Activated naive CD4-positive, alpha-beta T cell treated with anti-CD3 and anti-CD28 coated beads, Interleukin-2, amount 50 U/mL, for 72 hours (primary cell): ENCODE data around the gene LIN7A. TPM values are rescaled to one million over a fixed set of nuclear protein-coding genes. Genes with fewer than 3 reads are reported as not detected.

Experiments
- ATAC-seq, 2 donors: fragments of 150-1000 bp; cut with Tn5 transposase; 2 replicates each; pipeline ENCODE4 v1.10.0; 2021; ENCODE audit warnings: mild to moderate bottlenecking in 2 of 2, moderate library complexity in 2 of 2
- DNase-seq, 2 donors: peaks; one replicate each; pipeline ENCODE4 v3.0.0; 2021 to 2022; ENCODE audit warnings: low spot score in 2 of 2
- H3K27ac Mint-ChIP-seq, 2 donors: one replicate each; pipeline ENCODE4 v1.8.0; 2022; ENCODE audit warnings: mild to moderate bottlenecking in 2 of 2, mixed read lengths in 2 of 2
- H3K36me3 Mint-ChIP-seq, 2 donors: one replicate each; pipeline ENCODE4 v1.8.0; 2022; ENCODE audit warnings: mixed read lengths in 2 of 2
- H3K9me3 Mint-ChIP-seq, 2 donors: one replicate each; pipeline ENCODE4 v1.8.0; 2022; ENCODE audit warnings: mixed read lengths in 2 of 2
- total RNA-seq, 2 donors: library from RNA; stranded (reverse); gene quantifications; one replicate each; pipeline ENCODE4 v1.2.3, GENCODE V29; 2022

Gene LIN7A
- total RNA-seq, 2 donors from 2014 or later, result not detected

- peaks cover 0 to 4% of the 10 kb centered on the region in 2 donors for H3K9me3 Mint-ChIP-seq
- H3K27ac Mint-ChIP-seq, result no peak overlapping the region
- ATAC-seq (no peak), DNase-seq (no peak)
- H3K36me3 Mint-ChIP-seq, result no peaks in the 10 kb centered on the region
These were observed 90.8 kb downstream of the LIN7A start for GRCh38 chr12:80846952-80847351.

GRCh38 chr12:80845639-80846038, 92.1 kb downstream of the LIN7A start:
- no peaks in the 10 kb centered on the region for H3K36me3 Mint-ChIP-seq
- H3K9me3 Mint-ChIP-seq, result peaks cover 0 to 4% of the 10 kb centered on the region in 2 donors
- DNase-seq (no peak), ATAC-seq (no peak)
- H3K27ac Mint-ChIP-seq, result no peak overlapping the region

- no peak for ATAC-seq
- H3K36me3 Mint-ChIP-seq, result no peaks in the 10 kb centered on the region
- H3K9me3 Mint-ChIP-seq, result peaks cover 0 to 4% of the 10 kb centered on the region in 2 donors
- DNase-seq, result no peak
- H3K27ac Mint-ChIP-seq, result no peak overlapping the region
These were observed 93.8 kb downstream of the LIN7A start for GRCh38 chr12:80843969-80844368.

- DNase-seq (no peak), ATAC-seq (no peak)
- no peaks in the 10 kb centered on the region for H3K36me3 Mint-ChIP-seq
- peaks cover 3 to 4% of the 10 kb centered on the region in 2 donors for H3K9me3 Mint-ChIP-seq
- H3K27ac Mint-ChIP-seq, result no peak overlapping the region
These were observed 99.0 kb downstream of the LIN7A start for GRCh38 chr12:80838708-80839107.

- DNase-seq, result no peak
- Mint-ChIP-seq H3K36me3 (no peaks in the 10 kb centered on the region), H3K27ac (no peak overlapping the region), H3K9me3 (peaks cover 4 to 9% of the 10 kb centered on the region in 2 donors)
- no peak for ATAC-seq
These were observed 99.6 kb downstream of the LIN7A start for GRCh38 chr12:80838024-80838658.

- ATAC-seq (no peak), DNase-seq (no peak)
- H3K27ac Mint-ChIP-seq, result no peak overlapping the region
- H3K9me3 Mint-ChIP-seq, result peaks cover 4 to 11% of the 10 kb centered on the region in 2 donors
- no peaks in the 10 kb centered on the region for H3K36me3 Mint-ChIP-seq
These were observed 100.3 kb downstream of the LIN7A start for GRCh38 chr12:80837342-80837978.

GRCh38 chr12:80834724-80835123, 103.0 kb downstream of the LIN7A start:
- no peak for DNase-seq
- Mint-ChIP-seq H3K36me3 (no peaks in the 10 kb centered on the region), H3K9me3 (peaks cover 8 to 16% of the 10 kb centered on the region in 2 donors), H3K27ac (no peak overlapping the region)
- no peak for ATAC-seq

GRCh38 chr12:80830533-80831088, 107.1 kb downstream of the LIN7A start:
- Mint-ChIP-seq H3K9me3 (peaks cover 10 to 25% of the 10 kb centered on the region in 2 donors), H3K27ac (no peak overlapping the region), H3K36me3 (no peaks in the 10 kb centered on the region)
- ATAC-seq (no peak), DNase-seq (no peak)

GRCh38 chr12:80829767-80830166, 108.0 kb downstream of the LIN7A start:
- no peak overlapping the region for H3K27ac Mint-ChIP-seq
- no peak for ATAC-seq
- no peaks in the 10 kb centered on the region for H3K36me3 Mint-ChIP-seq
- no peak for DNase-seq
- peaks cover 10 to 25% of the 10 kb centered on the region in 2 donors for H3K9me3 Mint-ChIP-seq

- no peak for ATAC-seq
- no peak for DNase-seq
- H3K9me3 Mint-ChIP-seq, result peaks cover 12 to 20% of the 10 kb centered on the region in 2 donors
- H3K27ac Mint-ChIP-seq, result no peak overlapping the region
- H3K36me3 Mint-ChIP-seq, result no peaks in the 10 kb centered on the region
These were observed 112.2 kb downstream of the LIN7A start for GRCh38 chr12:80825506-80825905.

GRCh38 chr12:80823393-80823792, 114.3 kb downstream of the LIN7A start:
- ATAC-seq (no peak), DNase-seq (no peak)
- no peak overlapping the region for H3K27ac Mint-ChIP-seq
- H3K9me3 Mint-ChIP-seq, result peaks cover 6 to 11% of the 10 kb centered on the region in 2 donors
- no peaks in the 10 kb centered on the region for H3K36me3 Mint-ChIP-seq

- no peak for ATAC-seq
- no peak for DNase-seq
- H3K9me3 Mint-ChIP-seq, result peaks cover 6% of the 10 kb centered on the region in 2 donors
- H3K36me3 Mint-ChIP-seq, result no peaks in the 10 kb centered on the region
- H3K27ac Mint-ChIP-seq, result no peak overlapping the region
These were observed 116.2 kb downstream of the LIN7A start for GRCh38 chr12:80821513-80822000.

- DNase-seq (no peak), ATAC-seq (no peak)
- Mint-ChIP-seq H3K9me3 (peaks cover 3 to 7% of the 10 kb centered on the region in 2 donors), H3K36me3 (no peaks in the 10 kb centered on the region), H3K27ac (no peak overlapping the region)
These were observed 118.9 kb downstream of the LIN7A start for GRCh38 chr12:80818878-80819277.

- no peak overlapping the region for H3K27ac Mint-ChIP-seq
- no peak for ATAC-seq
- no peak for DNase-seq
- peaks cover 0 to 3% of the 10 kb centered on the region in 2 donors for H3K9me3 Mint-ChIP-seq
- H3K36me3 Mint-ChIP-seq, result no peaks in the 10 kb centered on the region
These were observed 122.4 kb downstream of the LIN7A start for GRCh38 chr12:80815351-80815750.

- Mint-ChIP-seq H3K9me3 (peaks cover 0 to 3% of the 10 kb centered on the region in 2 donors), H3K27ac (no peak overlapping the region), H3K36me3 (no peaks in the 10 kb centered on the region)
- ATAC-seq (no peak), DNase-seq (no peak)
These were observed 123.3 kb downstream of the LIN7A start for GRCh38 chr12:80814453-80814852.

GRCh38 chr12:80813820-80814219, 123.9 kb downstream of the LIN7A start:
- ATAC-seq (no peak), DNase-seq (no peak)
- Mint-ChIP-seq H3K9me3 (peaks cover 0 to 3% of the 10 kb centered on the region in 2 donors), H3K36me3 (no peaks in the 10 kb centered on the region), H3K27ac (no peak overlapping the region)

GRCh38 chr12:80811957-80812708, 125.6 kb downstream of the LIN7A start:
- H3K36me3 Mint-ChIP-seq, result no peaks in the 10 kb centered on the region
- ATAC-seq (no peak), DNase-seq (no peak)
- H3K9me3 Mint-ChIP-seq, result peaks cover 4 to 9% of the 10 kb centered on the region in 2 donors
- H3K27ac Mint-ChIP-seq, result no peak overlapping the region
